HepG2 (cell line): ENCODE measurements around the gene ASXL1. TPM values are rescaled to one million over a fixed set of nuclear protein-coding genes. Genes with fewer than 3 reads are reported as not detected.

Experiments
- DR1 ChIP-seq: sonication (generic); formaldehyde crosslinking; IDR thresholded peaks from 2 replicates; pipeline ENCODE4 v1.8.0; 2021; ENCODE audit warnings: mild to moderate bottlenecking, missing genetic modification reagents, inconsistent platforms
- E2F1 ChIP-seq: sonication (generic); formaldehyde crosslinking; IDR thresholded peaks from 2 replicates; pipeline ENCODE4 v1.5.0; 2020; ENCODE audit warnings: missing genetic modification reagents
- EHMT2 ChIP-seq: fragments of 200-600 bp; sonication (generic); IDR thresholded peaks from 2 replicates; pipeline ENCODE4 v1.7.0; 2017; ENCODE audit warnings: antibody characterized with exemption, low read depth, low read length, borderline replicate concordance
- HNRNPL ChIP-seq: fragments of 200-400 bp; formaldehyde crosslinking; IDR thresholded peaks from 2 replicates; pipeline ENCODE4 v1.6.1; 2017; ENCODE audit warnings: mild to moderate bottlenecking, low read depth, low read length
- HOXA9 ChIP-seq: sonication (generic); formaldehyde crosslinking; IDR thresholded peaks from 2 replicates; pipeline ENCODE4 v1.8.1; 2022; ENCODE audit warnings: missing genetic modification reagents, mild to moderate bottlenecking, moderate library complexity, borderline replicate concordance
- KMT2A ChIP-seq: sonication (generic); formaldehyde crosslinking; IDR thresholded peaks from 2 replicates; pipeline ENCODE4 v1.4.0; 2020; ENCODE audit warnings: missing genetic modification reagents
- MATR3 ChIP-seq: sonication (generic); formaldehyde crosslinking; IDR thresholded peaks from 2 replicates; pipeline ENCODE4 v1.4.0; 2020; ENCODE audit warnings: missing genetic modification reagents
- NFKBIZ ChIP-seq: IDR thresholded peaks from 2 replicates; pipeline ENCODE4 v1.6.1; 2018; ENCODE audit warnings: missing genetic modification reagents, missing compliant biosample characterization
- POLR2A ChIP-seq, 2 experiments: IDR thresholded peaks; 2 replicates each; pipeline ENCODE4 v1.6.1; 2011; ENCODE audit warnings: low read depth in 2 of 2, low read length in 2 of 2, mild to moderate bottlenecking in 1 of 2, moderate library complexity in 1 of 2; ENCODE audit not compliant: insufficient read depth in 1 of 2
- TBX2 ChIP-seq: sonication (generic); formaldehyde crosslinking; IDR thresholded peaks from 2 replicates; pipeline ENCODE4 v1.5.0; 2020; ENCODE audit warnings: missing genetic modification reagents, mild to moderate bottlenecking, borderline replicate concordance
- U2AF1 ChIP-seq: fragments of 200-400 bp; formaldehyde crosslinking; optimal IDR thresholded peaks from 2 replicates; pipeline ENCODE3; 2017; ENCODE audit warnings: mild to moderate bottlenecking, low read depth, low read length
- ZNF510 ChIP-seq: sonication (generic); formaldehyde crosslinking; IDR thresholded peaks from 2 replicates; pipeline ENCODE4 v1.4.0; 2020; ENCODE audit warnings: low read depth, mild to moderate bottlenecking, missing genetic modification reagents
- ZNF558 ChIP-seq: sonication (generic); formaldehyde crosslinking; IDR thresholded peaks from 2 replicates; pipeline ENCODE4 v1.9.0; 2022; ENCODE audit warnings: mild to moderate bottlenecking, missing genetic modification reagents, borderline replicate concordance
- ZNF737 ChIP-seq: sonication (generic); formaldehyde crosslinking; IDR thresholded peaks from 2 replicates; pipeline ENCODE4 v1.5.0; 2020; ENCODE audit warnings: missing genetic modification reagents, mild to moderate bottlenecking, borderline replicate concordance
- ZNF782 ChIP-seq: sonication (generic); formaldehyde crosslinking; IDR thresholded peaks from 2 replicates; pipeline ENCODE4 v1.4.0; 2020; ENCODE audit warnings: missing genetic modification reagents, mild to moderate bottlenecking, borderline replicate concordance
- ZNF883 ChIP-seq: sonication (generic); formaldehyde crosslinking; IDR thresholded peaks from 2 replicates; pipeline ENCODE4 v1.5.1; 2020; ENCODE audit warnings: mild to moderate bottlenecking, missing genetic modification reagents; ENCODE audit errors: not compliant biosample characterization
- polyA plus RNA-seq, 8 experiments: library from polyadenylated mRNA; depleted of rRNA in 3 of 8; stranded (reverse) in 7 of 8; unstranded in 1 of 8; fragments of >200 nt; fragmentation: Illumina TruSeq in 4 of 8; extraction: Trizol in 4 of 8; gene quantifications; 2 replicates each; pipeline versions ENCODE4 v1.2.1 to v1.2.3, GENCODE V29; 2011 to 2016; ENCODE audit warnings: low read depth in 4 of 8, missing spikeins in 1 of 8, mixed read lengths in 1 of 8; ENCODE audit not compliant: insufficient read depth in 1 of 8
- total RNA-seq, 5 experiments: library from RNA; depleted of rRNA; stranded (reverse); fragments of >200 nt; fragmentation: Illumina TruSeq; extraction: Trizol; gene quantifications; 2 replicates each; pipeline ENCODE4 v1.2.3, GENCODE V29; 2016; ENCODE audit warnings: low read depth in 1 of 5
- TF ChIP-seq, protein P1 (sequence below): sonication (generic); formaldehyde crosslinking; IDR thresholded peaks from one replicate; pipeline ENCODE4 v1.5.1; 2020; ENCODE audit warnings: mild to moderate bottlenecking, missing genetic modification reagents; ENCODE audit errors: not compliant biosample characterization

Gene ASXL1
- total and polyA plus RNA-seq, 2 of the 13 experiments (the other 11 are each of a cell fraction or from before 2014, with no cell fraction given) = 62.1 to 74.8 TPM

DNA sequence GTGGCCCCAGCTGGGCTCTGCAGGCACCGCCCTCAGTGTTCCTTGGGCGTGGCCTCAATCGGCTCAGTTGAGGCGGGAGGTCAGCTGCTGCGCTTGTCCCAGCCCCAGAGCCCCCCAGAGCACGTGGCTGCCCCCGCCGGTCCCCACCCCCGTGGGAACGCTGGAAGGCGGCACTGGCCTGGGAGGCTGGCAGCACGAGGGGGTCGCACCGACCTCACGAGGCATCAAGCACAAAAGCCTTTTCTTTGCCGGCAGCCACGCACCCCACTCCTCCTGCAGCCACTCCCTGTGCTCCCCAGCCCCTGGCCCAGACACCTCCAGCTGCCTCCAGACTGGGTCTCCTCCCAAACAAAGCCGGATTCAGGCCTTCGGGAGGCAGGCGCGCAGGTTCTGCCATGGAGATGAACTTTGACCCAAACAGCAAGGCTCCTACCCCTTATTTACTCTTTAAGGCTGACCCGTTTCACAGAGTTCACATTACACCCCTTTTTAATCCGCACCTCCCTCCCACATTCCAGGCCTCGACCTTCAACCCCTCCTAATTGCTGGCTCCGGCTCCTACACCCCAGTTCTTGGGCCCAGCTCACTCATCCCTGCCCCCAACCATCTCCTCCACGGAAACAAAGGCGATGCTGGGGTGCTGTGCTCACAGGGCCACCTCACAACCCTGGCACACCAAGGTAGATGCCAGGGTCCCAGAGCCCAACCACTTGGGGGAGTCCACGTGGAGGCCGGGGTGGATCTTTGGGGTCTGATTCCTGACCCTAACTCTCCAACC is 115.3 kb downstream of the ASXL1 start (continued):
- TF ChIP-seq, protein P1, sequence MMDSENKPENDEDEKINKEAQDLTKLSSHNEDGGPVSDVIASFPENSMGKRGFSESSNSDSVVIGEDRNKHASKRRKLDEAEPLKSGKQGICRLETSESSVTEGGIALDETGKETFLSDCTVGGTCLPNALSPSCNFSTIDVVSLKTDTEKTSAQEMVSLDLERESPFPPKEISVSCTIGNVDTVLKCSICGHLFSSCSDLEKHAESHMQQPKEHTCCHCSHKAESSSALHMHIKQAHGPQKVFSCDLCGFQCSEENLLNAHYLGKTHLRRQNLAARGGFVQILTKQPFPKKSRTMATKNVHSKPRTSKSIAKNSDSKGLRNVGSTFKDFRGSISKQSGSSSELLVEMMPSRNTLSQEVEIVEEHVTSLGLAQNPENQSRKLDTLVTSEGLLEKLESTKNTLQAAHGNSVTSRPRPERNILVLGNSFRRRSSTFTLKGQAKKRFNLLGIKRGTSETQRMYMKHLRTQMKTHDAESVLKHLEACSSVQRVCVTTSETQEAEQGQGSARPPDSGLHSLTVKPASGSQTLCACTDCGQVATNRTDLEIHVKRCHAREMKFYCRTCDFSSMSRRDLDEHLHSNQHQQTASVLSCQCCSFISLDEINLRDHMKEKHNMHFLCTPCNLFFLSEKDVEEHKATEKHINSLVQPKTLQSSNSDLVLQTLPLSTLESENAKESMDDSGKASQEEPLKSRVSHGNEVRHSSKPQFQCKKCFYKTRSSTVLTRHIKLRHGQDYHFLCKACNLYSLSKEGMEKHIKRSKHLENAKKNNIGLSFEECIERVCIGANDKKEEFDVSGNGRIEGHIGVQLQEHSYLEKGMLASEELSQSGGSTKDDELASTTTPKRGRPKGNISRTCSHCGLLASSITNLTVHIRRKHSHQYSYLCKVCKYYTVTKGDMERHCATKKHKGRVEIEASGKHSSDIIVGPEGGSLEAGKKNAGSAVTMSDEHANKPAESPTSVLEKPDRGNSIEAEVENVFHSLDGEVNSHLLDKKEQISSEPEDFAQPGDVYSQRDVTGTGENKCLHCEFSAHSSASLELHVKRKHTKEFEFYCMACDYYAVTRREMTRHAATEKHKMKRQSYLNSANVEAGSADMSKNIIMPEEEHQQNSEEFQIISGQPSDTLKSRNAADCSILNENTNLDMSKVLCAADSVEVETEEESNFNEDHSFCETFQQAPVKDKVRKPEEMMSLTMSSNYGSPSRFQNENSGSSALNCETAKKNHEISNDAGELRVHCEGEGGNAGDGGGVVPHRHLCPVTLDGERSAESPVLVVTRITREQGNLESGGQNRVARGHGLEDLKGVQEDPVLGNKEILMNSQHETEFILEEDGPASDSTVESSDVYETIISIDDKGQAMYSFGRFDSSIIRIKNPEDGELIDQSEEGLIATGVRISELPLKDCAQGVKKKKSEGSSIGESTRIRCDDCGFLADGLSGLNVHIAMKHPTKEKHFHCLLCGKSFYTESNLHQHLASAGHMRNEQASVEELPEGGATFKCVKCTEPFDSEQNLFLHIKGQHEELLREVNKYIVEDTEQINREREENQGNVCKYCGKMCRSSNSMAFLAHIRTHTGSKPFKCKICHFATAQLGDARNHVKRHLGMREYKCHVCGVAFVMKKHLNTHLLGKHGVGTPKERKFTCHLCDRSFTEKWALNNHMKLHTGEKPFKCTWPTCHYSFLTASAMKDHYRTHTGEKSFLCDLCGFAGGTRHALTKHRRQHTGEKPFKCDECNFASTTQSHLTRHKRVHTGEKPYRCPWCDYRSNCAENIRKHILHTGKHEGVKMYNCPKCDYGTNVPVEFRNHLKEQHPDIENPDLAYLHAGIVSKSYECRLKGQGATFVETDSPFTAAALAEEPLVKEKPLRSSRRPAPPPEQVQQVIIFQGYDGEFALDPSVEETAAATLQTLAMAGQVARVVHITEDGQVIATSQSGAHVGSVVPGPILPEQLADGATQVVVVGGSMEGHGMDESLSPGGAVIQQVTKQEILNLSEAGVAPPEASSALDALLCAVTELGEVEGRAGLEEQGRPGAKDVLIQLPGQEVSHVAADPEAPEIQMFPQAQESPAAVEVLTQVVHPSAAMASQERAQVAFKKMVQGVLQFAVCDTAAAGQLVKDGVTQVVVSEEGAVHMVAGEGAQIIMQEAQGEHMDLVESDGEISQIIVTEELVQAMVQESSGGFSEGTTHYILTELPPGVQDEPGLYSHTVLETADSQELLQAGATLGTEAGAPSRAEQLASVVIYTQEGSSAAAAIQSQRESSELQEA (CRISPR knock-in tag) = peak; percentile 89
- TF ChIP-seq ZNF510 (CRISPR knock-in tag) = no peak
- TF ChIP-seq ZNF737 (CRISPR knock-in tag) = 0 out of 2 replicates have a peak, but pooled peaks have one; percentile 4
- peak; percentile 99 for TF ChIP-seq TBX2 (CRISPR knock-in tag)
- TF ChIP-seq ZNF558 (CRISPR knock-in tag) = no peak
- peak; percentile 94 for TF ChIP-seq HNRNPL
- peak; percentile 84; the same call in 1 of the 2 replicates for TF ChIP-seq KMT2A
- TF ChIP-seq E2F1 (CRISPR knock-in tag) = no peak
- no peak for TF ChIP-seq HOXA9 (CRISPR knock-in tag)
- no peak for TF ChIP-seq ZNF883 (CRISPR knock-in tag)
- no peak; the same call in 1 of the 2 replicates for TF ChIP-seq ZNF782 (CRISPR knock-in tag)
- no peak for TF ChIP-seq DR1 (CRISPR knock-in tag)
- 0 out of 2 replicates have a peak, but pooled peaks have one; percentile 88 for TF ChIP-seq MATR3 (CRISPR knock-in tag)
- no peak; the same call in 1 of the 2 replicates for TF ChIP-seq NFKBIZ (CRISPR knock-in tag)
- peak; percentile 74 for TF ChIP-seq U2AF1
- no peak for TF ChIP-seq EHMT2
- TF ChIP-seq POLR2A (IDR thresholded peaks at IDR 0.05; ENCODE audit: insufficient read depth in 1 of 2, low read depth in 2 of 2, low read length in 2 of 2) = peak in 1 of 2 experiments; percentile 38; a peak in 2 of 4 replicates
